Measurements from ENCODE around the gene HSF5. TPM values are rescaled to one million over a fixed set of nuclear protein-coding genes. Genes with fewer than 3 reads are reported as not detected.

HSF5 gene, protein sequence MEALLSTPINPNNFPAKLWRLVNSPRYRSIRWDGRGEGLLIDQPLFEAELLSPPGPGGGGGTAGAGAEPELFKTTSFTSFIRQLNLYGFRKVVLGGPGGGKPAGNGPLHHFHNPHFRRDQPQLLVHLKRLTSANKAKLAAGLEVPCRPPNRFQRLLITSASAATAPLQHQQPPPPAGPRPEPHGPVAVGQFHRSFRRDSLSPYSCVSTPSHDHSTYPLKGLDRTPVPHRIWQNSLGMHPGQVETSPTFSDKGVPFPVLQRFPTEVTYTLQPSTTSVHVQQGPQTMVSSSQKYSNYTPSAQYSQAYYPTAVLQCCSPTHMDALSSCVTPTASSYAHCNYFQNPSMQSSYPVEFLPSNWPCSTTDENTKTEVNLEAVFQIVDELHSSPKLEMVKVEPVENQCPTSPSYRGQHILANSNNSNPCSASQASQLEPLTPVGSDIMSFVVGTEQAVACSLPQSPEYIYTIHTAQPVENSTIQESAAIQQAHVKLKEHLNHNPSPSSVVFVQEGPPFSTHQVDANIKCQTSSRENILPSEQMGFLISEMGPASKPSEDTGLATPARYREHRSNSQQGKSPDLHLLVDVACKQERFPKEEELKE
- polyA plus RNA-seq = not detected in 2 replicates

DNA sequence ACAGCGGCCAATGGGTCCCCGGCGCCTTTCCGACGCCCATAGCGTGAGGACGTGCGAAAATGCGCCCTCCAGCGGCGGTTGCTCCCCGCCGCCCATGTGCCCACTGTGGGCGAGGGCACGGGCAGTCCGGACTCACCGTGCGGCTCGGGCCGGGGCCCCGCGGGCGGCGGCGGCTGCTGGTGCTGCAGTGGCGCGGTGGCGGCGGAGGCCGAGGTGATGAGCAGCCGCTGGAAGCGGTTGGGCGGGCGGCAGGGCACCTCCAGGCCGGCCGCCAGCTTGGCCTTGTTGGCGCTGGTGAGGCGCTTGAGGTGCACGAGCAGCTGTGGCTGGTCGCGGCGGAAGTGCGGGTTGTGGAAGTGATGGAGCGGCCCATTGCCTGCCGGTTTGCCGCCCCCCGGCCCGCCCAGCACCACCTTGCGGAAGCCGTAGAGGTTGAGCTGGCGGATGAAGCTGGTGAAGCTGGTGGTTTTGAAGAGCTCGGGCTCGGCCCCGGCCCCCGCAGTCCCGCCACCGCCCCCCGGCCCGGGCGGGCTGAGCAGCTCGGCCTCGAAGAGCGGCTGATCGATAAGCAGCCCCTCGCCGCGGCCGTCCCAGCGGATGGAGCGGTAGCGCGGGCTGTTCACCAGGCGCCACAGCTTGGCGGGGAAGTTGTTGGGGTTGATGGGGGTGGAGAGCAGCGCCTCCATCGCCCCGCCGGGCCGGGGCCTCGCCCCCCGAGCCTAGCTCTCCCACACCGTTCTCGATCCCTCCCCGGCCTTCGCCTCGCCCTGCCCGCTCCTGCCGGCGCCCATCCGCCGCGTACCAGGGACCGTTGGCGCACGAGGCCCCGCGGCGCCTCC, at the start of gene HSF5:
Gene HSF5, minus strand, starts transcription at position 820 of the 839 bp plus-strand sequence. Its CDS starts 134 bp downstream, at position 686.

DNA sequence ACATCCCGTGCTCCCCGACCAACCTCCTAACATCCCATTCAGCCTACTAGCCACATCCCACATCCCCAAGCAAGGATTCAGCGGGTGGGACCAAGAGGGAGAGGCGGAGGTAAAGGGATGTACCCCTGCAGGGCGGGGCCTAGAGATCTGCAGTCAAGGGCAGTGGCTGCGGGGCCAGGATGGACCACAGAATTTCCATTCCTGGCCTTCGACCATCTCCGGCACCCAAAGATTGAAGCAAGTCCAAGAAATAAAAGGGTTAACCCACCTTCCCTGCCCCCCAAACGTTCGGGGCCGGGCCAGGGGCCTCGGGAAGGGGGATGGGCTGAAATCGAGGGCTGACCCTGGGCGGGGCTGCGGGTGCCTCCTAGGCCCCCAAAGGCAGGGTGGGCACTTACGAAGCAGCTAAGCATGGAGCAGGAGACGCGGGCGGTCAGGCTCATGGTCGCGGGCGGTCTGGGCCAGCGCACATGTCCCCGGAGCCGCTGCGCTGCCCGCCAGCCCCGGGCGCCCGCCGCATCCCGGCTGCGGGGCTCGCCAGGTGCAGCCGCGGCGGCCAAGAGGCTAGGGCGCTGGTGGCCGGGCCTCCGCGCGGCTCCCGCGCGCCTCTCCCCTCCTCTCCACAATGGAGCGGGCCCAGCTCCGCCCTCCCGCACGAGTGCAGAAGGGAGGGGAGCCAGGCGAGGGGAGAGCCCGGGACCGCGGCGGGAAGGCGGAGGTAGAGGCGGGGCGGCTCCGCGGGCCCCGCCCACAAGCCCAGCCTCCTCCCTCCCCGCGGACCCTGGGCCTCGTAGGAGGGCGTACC, 26.0 kb upstream of the HSF5 start, which contains the start of gene MTMR4:
Gene MTMR4, minus strand, starts transcription at position 674 of the 805 bp plus-strand sequence. Its CDS starts 231 bp downstream, at position 443.

DNA sequence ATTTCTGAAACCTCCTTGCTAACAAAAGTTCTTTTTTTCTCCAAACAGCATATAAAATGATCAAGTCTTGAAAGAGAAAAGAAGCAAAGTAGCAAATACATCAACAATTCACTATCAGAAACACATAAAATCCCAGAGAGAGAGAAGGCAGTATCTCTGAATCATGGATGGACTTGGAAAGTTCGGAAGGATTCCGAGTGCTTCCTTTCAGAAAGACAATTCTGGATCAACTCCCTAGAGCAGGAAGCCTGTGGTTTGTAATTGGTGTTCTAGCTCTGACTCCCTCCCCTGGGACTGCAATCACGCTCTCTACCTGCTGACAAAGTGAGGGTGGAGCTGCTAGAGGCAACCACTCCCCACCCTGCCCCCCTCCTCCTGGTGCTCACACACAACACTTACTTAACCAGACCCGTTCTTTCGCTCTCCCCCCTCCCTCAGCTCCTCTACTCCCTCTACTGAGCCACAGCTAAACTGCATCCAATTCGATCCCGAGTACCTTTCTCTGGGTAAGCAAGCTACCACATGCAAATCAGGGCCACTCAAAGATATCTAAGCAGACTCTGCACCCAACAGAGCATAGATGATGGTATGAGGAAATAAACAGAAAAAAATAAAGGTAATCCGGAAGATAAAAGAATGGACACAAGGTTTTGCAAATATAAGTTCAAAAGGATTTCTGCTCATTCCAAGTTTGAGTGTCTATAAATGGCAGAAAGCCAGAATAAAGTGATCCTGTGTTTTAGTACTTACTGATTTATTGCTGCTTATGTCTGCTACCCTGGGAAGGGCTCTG, 70.7 kb downstream of the HSF5 start, which contains the start of gene RNF43:
Gene RNF43, minus strand, starts transcription at position 235 of the 793 bp plus-strand sequence. CDS start 1,957 bp downstream, outside the sequence.

Other genes with a start within 250 kb of the HSF5 start
- gene LPO, start 249.8 kb downstream of the HSF5 start, polyA plus RNA-seq = not detected in 2 replicates
- 0.52 and 2.9 TPM in 2 replicates for gene MPO, start 207.5 kb downstream of the HSF5 start, polyA plus RNA-seq
- gene TSPOAP1, start 159.6 kb downstream of the HSF5 start, polyA plus RNA-seq = 6.9 and 13.2 TPM in 2 replicates
- gene SUPT4H1, start 136.2 kb downstream of the HSF5 start, polyA plus RNA-seq = 34.1 and 47.8 TPM in 2 replicates
- gene RNF43, start 70.9 kb downstream of the HSF5 start, polyA plus RNA-seq = 0.99 and 4.0 TPM in 2 replicates
- 34.6 and 37.6 TPM in 2 replicates for gene MTMR4, start 26.2 kb upstream of the HSF5 start, polyA plus RNA-seq
- 0.59 and 2.9 TPM in 2 replicates for gene TEX14, start 203.6 kb upstream of the HSF5 start, polyA plus RNA-seq
- 86.6 and 103 TPM in 2 replicates for gene RAD51C, start 204.2 kb upstream of the HSF5 start, polyA plus RNA-seq

Data from Purkinje cell (primary cell).